MV-4-11 (cell line): Measurements from ENCODE around the gene DAP.
A peak's percentile ranks its signal among the peaks of the same experiment; 100 is the strongest.

ENCODE experiments used
- DNase-seq: peaks from one replicate; lab custom pipeline; 2025; lab: John Stamatoyannopoulos, UW

Gene DAP

GRCh38 chr5:10690460-10691440 lies 70.3 kb downstream of the DAP start:
- DNase-seq, result no peak

- peak; percentile 27 for DNase-seq
Observed at GRCh38 chr5:10689391-10690081, 71.5 kb downstream of the DAP start.

- DNase-seq, result no peak
Observed at GRCh38 chr5:10688651-10689171, 72.3 kb downstream of the DAP start.

- no peak for DNase-seq
Observed at GRCh38 chr5:10686890-10687289, 74.1 kb downstream of the DAP start.

GRCh38 chr5:10685115-10685521 lies 75.9 kb downstream of the DAP start:
- DNase-seq, result no peak

- no peak for DNase-seq
Observed at GRCh38 chr5:10684303-10685086, 76.5 kb downstream of the DAP start.

- no peak for DNase-seq
Observed at GRCh38 chr5:10682801-10683525, 78.1 kb downstream of the DAP start.

- DNase-seq, result no peak
Observed at GRCh38 chr5:10681731-10682679, 79.0 kb downstream of the DAP start.

GRCh38 chr5:10680876-10681481 lies 80.1 kb downstream of the DAP start:
- DNase-seq, result no peak

GRCh38 chr5:10679336-10679988 lies 81.6 kb downstream of the DAP start:
- DNase-seq, result no peak

GRCh38 chr5:10678244-10678643 lies 82.8 kb downstream of the DAP start:
- DNase-seq, result no peak

GRCh38 chr5:10677533-10677932 lies 83.5 kb downstream of the DAP start:
- no peak for DNase-seq

GRCh38 chr5:10676946-10677345 lies 84.1 kb downstream of the DAP start:
- no peak for DNase-seq

- DNase-seq, result no peak
Observed at GRCh38 chr5:10676224-10676623, 84.8 kb downstream of the DAP start.

- no peak for DNase-seq
Observed at GRCh38 chr5:10675177-10675700, 85.8 kb downstream of the DAP start.

GRCh38 chr5:10674582-10674981 lies 86.5 kb downstream of the DAP start:
- DNase-seq, result no peak

- no peak for DNase-seq
Observed at GRCh38 chr5:10674096-10674495, 86.9 kb downstream of the DAP start.

- DNase-seq, result no peak
Observed at GRCh38 chr5:10673407-10673806, 87.6 kb downstream of the DAP start.

- no peak for DNase-seq
Observed at GRCh38 chr5:10673017-10673389, 88.0 kb downstream of the DAP start.
